Measurements from ENCODE around the gene DENND1B.

DENND1B gene

DNA sequence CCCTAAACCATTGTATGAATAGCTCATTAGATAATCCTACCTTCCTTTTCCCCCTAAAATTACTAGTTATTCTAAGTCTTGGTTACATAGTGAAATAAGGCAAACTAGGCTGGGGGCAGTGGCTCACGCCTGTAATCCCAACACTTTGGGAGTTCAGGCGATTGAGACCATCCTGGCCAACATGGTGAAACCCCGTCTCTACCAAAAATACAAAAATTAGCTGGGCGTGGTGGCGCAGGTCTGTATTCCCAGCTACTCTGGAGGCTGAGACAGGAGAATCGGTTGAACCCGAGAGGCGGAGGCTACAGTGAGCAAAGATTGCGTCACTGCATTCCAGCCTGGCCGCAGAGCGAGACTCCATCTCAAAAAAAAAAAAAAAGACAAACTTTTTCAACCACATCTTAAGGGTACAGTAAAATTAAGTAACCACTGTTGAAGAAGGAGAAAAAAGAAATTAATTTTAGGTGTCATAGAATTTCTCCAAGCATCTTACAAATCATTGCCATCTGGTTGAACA, 108.5 kb downstream of the DENND1B start:
- no peak overlapping the region for H3K4me3 ChIP-seq (ENCODE audit: low read length)
- no peak for DNase-seq (ENCODE audit: low read depth)
- TF ChIP-seq, protein P1, sequence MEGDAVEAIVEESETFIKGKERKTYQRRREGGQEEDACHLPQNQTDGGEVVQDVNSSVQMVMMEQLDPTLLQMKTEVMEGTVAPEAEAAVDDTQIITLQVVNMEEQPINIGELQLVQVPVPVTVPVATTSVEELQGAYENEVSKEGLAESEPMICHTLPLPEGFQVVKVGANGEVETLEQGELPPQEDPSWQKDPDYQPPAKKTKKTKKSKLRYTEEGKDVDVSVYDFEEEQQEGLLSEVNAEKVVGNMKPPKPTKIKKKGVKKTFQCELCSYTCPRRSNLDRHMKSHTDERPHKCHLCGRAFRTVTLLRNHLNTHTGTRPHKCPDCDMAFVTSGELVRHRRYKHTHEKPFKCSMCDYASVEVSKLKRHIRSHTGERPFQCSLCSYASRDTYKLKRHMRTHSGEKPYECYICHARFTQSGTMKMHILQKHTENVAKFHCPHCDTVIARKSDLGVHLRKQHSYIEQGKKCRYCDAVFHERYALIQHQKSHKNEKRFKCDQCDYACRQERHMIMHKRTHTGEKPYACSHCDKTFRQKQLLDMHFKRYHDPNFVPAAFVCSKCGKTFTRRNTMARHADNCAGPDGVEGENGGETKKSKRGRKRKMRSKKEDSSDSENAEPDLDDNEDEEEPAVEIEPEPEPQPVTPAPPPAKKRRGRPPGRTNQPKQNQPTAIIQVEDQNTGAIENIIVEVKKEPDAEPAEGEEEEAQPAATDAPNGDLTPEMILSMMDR (conservative IDR thresholded peaks at IDR 0.05; ENCODE audit: low read length), result no peak

DNA sequence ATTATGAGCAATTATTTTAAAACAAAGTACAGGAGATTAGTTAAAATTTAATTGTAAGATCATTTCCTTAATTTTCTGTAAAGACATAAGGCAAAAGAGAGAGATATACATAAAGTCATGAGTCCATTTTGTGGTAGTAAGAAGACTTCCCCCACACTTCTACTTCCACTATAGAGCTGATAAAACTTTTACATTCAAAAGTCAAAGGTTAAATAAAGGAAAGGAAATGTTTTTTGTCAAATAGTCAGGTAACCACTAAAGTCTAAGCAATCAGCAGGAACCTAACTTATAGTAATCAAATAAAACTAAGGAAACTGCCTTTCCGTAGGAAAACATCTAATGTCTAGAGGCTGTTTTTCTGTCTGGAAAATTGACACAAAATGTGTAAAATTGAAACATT, 110.9 kb downstream of the DENND1B start:
- H3K4me3 ChIP-seq (ENCODE audit: low read length), result no peak overlapping the region
- no peak for DNase-seq (ENCODE audit: low read depth)
- TF ChIP-seq, protein P1 (conservative IDR thresholded peaks at IDR 0.05; ENCODE audit: low read length), result no peak

DNA sequence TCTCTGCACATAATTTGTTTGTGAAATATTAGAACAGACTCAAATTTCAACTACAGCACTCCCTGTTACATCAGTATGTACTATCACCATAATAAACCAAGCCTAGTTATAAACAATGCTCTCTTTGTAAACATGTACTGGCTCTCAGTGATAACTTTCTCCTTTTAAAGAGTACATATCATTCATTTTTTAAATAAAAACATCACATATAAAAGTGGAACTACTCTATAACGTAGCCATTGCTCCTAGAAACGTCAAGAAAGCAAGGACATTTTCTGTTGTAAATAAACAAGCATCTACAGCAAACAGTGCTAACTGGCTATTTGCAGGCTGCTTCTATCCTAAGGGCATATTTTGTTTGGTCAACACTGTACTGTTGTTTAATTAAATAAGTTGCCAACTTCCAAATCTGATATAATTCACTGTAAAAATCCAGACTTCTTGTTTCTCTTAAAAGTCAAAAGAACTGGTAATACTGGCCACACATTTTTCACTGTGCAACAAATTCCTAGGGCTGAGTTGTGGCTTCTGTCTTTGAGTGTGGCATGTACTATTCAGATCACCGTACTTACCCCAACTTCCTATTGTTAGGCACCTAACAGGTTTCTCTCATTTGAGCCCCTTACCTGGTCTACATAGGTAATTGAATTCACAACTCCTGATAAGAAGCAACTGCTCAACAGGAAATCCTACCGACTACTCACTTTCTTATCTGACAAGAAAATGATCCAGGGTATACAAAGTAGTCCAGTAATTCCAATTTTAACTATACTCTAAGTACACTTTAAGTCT, 111.9 kb downstream of the DENND1B start:
- H3K4me3 ChIP-seq (ENCODE audit: low read length), result no peak overlapping the region
- peak; percentile 26 for DNase-seq (ENCODE audit: low read depth)
- TF ChIP-seq, protein P1 (conservative IDR thresholded peaks at IDR 0.05; ENCODE audit: low read length), result no peak

DNA sequence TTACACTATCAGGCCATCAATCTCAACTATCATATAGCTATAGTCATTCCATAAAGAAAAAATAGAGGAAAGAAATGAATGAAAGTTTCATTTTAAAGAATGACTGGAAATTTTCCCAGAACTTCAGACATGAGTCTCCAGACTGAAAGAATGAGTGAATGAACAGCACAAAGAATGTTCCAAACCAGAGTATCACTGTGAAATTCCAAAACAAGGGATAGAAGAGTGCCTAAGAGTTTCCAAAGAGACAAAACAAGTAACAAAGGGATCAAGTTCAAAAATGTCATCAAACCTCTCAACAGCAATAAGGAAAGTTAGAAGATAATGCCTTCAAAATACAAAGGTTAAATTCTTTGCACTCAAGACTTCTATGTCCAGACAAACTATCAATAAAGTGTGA, 114.9 kb downstream of the DENND1B start:
- H3K4me3 ChIP-seq (ENCODE audit: low read length), result no peak overlapping the region
- peak; percentile 44 for DNase-seq (ENCODE audit: low read depth)
- TF ChIP-seq, protein P1 (conservative IDR thresholded peaks at IDR 0.05; ENCODE audit: low read length), result no peak

DNA sequence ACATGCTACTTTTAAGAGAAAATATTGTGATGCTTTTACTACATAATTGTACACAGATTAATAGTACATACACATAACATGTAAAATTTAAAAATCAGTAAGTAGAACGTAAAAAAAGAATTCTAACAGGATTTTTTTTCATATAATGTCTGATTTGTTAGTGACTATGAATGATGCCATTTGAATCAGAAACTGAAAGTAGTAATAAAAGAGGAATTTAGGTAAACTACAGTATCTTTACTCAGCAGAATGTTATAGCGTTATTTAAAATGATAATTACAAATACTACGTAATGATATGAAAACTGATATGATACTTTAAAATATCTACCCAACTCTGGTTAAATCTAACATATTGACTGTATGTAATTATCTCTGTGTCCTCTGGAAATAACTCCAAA, 116.1 kb downstream of the DENND1B start:
- H3K4me3 ChIP-seq (ENCODE audit: low read length), result no peak overlapping the region
- TF ChIP-seq, protein P1 (conservative IDR thresholded peaks at IDR 0.05; ENCODE audit: low read length), result no peak
- DNase-seq (ENCODE audit: low read depth), result no peak

DNA sequence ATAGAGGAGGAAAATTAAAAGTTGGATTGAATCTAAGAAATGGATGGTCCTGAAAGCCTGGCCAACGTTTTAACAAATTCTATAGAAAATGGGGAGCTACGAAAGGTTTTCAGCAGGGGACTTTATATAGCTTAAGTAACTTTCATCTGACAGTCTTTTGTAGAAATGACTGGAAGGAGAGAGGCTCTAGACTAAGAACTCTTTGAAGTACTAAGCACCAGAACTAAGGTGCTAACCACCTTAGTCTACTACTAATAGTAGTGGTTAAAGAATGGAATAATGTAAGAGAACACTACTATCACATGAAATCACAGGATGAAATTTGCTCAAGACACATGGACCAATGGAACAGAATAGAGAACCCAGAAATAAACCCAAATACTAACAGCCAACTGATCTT, 126.1 kb downstream of the DENND1B start:
- H3K4me3 ChIP-seq (ENCODE audit: low read length), result no peak overlapping the region
- no peak for DNase-seq (ENCODE audit: low read depth)
- TF ChIP-seq, protein P1 (conservative IDR thresholded peaks at IDR 0.05; ENCODE audit: low read length), result no peak

DNA sequence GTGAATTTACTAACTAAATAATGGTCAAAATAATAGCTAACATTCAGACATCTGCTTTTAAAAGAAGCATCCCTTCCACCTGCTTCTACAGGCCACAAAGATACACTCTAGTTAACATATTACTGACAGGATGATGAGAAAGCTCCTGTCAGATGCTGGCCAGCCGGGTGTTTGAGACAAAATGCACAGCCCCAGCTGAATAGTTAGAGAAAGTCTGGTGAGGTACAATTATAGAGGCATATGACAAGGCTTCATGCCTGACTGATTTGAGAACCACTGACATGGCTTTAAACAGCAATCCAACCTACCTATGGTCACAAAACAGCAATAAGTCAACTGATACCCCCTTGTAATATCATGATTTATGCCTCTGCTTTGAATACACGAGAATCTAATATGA, 137.0 kb downstream of the DENND1B start:
- TF ChIP-seq, protein P1 (conservative IDR thresholded peaks at IDR 0.05; ENCODE audit: low read length), result no peak
- H3K4me3 ChIP-seq (ENCODE audit: low read length), result no peak overlapping the region
- no peak for DNase-seq (ENCODE audit: low read depth)
